ENCODE results near the gene MSH3. TPM values are rescaled to one million over a fixed set of nuclear protein-coding genes. Genes with fewer than 3 reads are reported as not detected.

The MSH3 gene
- total and polyA plus RNA-seq, 8 donors = 2.1 to 11.5 (median 8.8) TPM

GRCh38 chr5:80920333-80920732 is 265.9 kb downstream of the MSH3 start:
- FAIRE-seq = no peak
- H3K27ac ChIP-seq = no peak overlapping the region
- H3K4me1 ChIP-seq = no peaks in the 10 kb centered on the region
- no peak for TF ChIP-seq CTCF (IDR thresholded peaks at IDR 0.05)
- no peak for DNase-seq
- H3K36me3 ChIP-seq = no peaks in the 10 kb centered on the region
- H3K9me3 ChIP-seq = no peaks in the 10 kb centered on the region
- no peaks in the 10 kb centered on the region for H3K27me3 ChIP-seq
- intact Hi-C loops (cut with DNase I) = no loop called here
- no peak for ATAC-seq
- no peak overlapping the region for H3K4me3 ChIP-seq

- ATAC-seq (no peak), FAIRE-seq (no peak), DNase-seq (no peak)
- Histone ChIP-seq H3K27me3 (no peaks in the 10 kb centered on the region), H3K27ac (no peak overlapping the region), H3K4me3 (no peak overlapping the region), H3K9me3 (no peaks in the 10 kb centered on the region), H3K36me3 (no peaks in the 10 kb centered on the region), H3K4me1 (no peaks in the 10 kb centered on the region)
- intact Hi-C loops (cut with DNase I) = no loop called here
- TF ChIP-seq CTCF (IDR thresholded peaks at IDR 0.05) = no peak
These were observed 266.6 kb downstream of the MSH3 start for GRCh38 chr5:80921026-80921425.

- Histone ChIP-seq H3K4me1 (no peaks in the 10 kb centered on the region), H3K36me3 (no peaks in the 10 kb centered on the region), H3K9me3 (no peaks in the 10 kb centered on the region), H3K4me3 (no peak overlapping the region), H3K27me3 (no peaks in the 10 kb centered on the region), H3K27ac (no peak overlapping the region)
- FAIRE-seq (no peak), DNase-seq (no peak), ATAC-seq (no peak)
- intact Hi-C loops (cut with DNase I) = no loop called here
- TF ChIP-seq CTCF (IDR thresholded peaks at IDR 0.05) = no peak
- WGBS, 2 donors = 44 to 52% methylated on average over 1 of the region's 1 CpG
These were observed 271.5 kb downstream of the MSH3 start for GRCh38 chr5:80925931-80926330.

Other genes with a start within 250 kb of the MSH3 start
- 10 to 100 TPM in 3 of 6 donors, 1 to 10 TPM in 3; 7.9 to 22.6 (median 9.8) TPM for gene ZFYVE16, start 246.6 kb upstream of the MSH3 start, total RNA-seq
- gene ZFYVE16, start 246.6 kb upstream of the MSH3 start, polyA plus RNA-seq = 1 to 10 TPM; 6.3 to 9.5 TPM
- 1 to 10 TPM; 1.1 to 2.5 (median 1.9) TPM for gene FAM151B, start 166.6 kb upstream of the MSH3 start, total RNA-seq
- gene FAM151B, start 166.6 kb upstream of the MSH3 start, polyA plus RNA-seq = 1 to 10 TPM in 1 of 2 donors, under 1 TPM in 1; 0.49 to 1.2 TPM
- not detected for gene ANKRD34B, start 84.4 kb upstream of the MSH3 start, total RNA-seq
- gene ANKRD34B, start 84.4 kb upstream of the MSH3 start, polyA plus RNA-seq = not detected
- 1 to 10 TPM in 5 of 6 donors, under 1 TPM in 1; 0.88 to 5.8 (median 1.9) TPM for gene DHFR, start 331 bp downstream of the MSH3 start, total RNA-seq
- 1 to 10 TPM; 1.9 to 3.4 TPM for gene DHFR, start 331 bp downstream of the MSH3 start, polyA plus RNA-seq